Liver (tissue), 9 donors: ENCODE data around the gene PKIG. TPM values are rescaled to one million over a fixed set of nuclear protein-coding genes. Genes with fewer than 3 reads are reported as not detected.
A peak's percentile ranks its signal among the peaks of the same experiment; 100 is the strongest.

Experiments used
- DNase-seq: peaks from one replicate; pipeline ENCODE4 v3.0.0-alpha.2; 2017; ENCODE audit warnings: low spot score
- H3K27ac ChIP-seq, 2 donors: one replicate each; pipeline ENCODE4 v1.7.0; 2013; ENCODE audit warnings: inconsistent platforms in 2 of 2, low read length in 2 of 2, control low read depth in 1 of 2, low read depth in 1 of 2, mild to moderate bottlenecking in 1 of 2
- H3K27me3 ChIP-seq, 4 donors: one replicate each; pipeline versions ENCODE4 v1.6.1 to v1.7.0; 2013; ENCODE audit warnings: low read length in 3 of 4, inconsistent platforms in 1 of 4, mild to moderate bottlenecking in 1 of 4, moderate library complexity in 1 of 4; ENCODE audit not compliant: control insufficient read depth in 4 of 4, insufficient read depth in 4 of 4
- H3K36me3 ChIP-seq, 4 donors: one replicate each; pipeline versions ENCODE4 v1.6.1 to v1.7.0; 2013; ENCODE audit warnings: low read length in 3 of 4, mild to moderate bottlenecking in 3 of 4, low read depth in 1 of 4, moderate library complexity in 1 of 4; ENCODE audit not compliant: control insufficient read depth in 4 of 4, insufficient read depth in 3 of 4
- H3K4me1 ChIP-seq, 4 donors: one replicate each; pipeline versions ENCODE4 v1.6.1 to v1.7.0; 2013; ENCODE audit warnings: low read length in 3 of 4, mild to moderate bottlenecking in 3 of 4, moderate library complexity in 1 of 4; ENCODE audit not compliant: control insufficient read depth in 4 of 4, insufficient read depth in 4 of 4
- H3K4me3 ChIP-seq, 3 donors: one replicate each; pipeline versions ENCODE4 v1.6.1 to v1.7.0; 2013; ENCODE audit warnings: low read length in 3 of 3, control low read depth in 1 of 3, low read depth in 1 of 3, mild to moderate bottlenecking in 1 of 3
- H3K9ac ChIP-seq, 2 donors: one replicate each; pipeline ENCODE4 v1.7.0; 2013; ENCODE audit warnings: low read length in 2 of 2, mild to moderate bottlenecking in 2 of 2, moderate library complexity in 2 of 2, control low read depth in 1 of 2, low read depth in 1 of 2
- H3K9me3 ChIP-seq, 4 donors: one replicate each; pipeline versions ENCODE4 v1.6.1 to v1.7.0; 2013; ENCODE audit warnings: low read length in 3 of 4; ENCODE audit not compliant: control insufficient read depth in 4 of 4
- EGR1 ChIP-seq, 2 donors: IDR thresholded peaks; 2 replicates each; pipeline ENCODE4 v1.6.1; 2016 to 2018; ENCODE audit warnings: antibody characterized with exemption in 2 of 2, low read depth in 2 of 2
- FOXA1 ChIP-seq: IDR thresholded peaks from 2 replicates; pipeline ENCODE4 v1.6.1; 2016; ENCODE audit warnings: antibody characterized with exemption
- FOXA2 ChIP-seq: IDR thresholded peaks from 2 replicates; pipeline ENCODE4 v1.6.1; 2016; ENCODE audit warnings: antibody characterized with exemption
- GABPA ChIP-seq, 2 donors: IDR thresholded peaks in 1 of 2; conservative IDR thresholded peaks in 1 of 2; 2 replicates each; pipeline ENCODE4 v1.6.1; 2016; ENCODE audit warnings: antibody characterized with exemption in 2 of 2, mild to moderate bottlenecking in 1 of 2, moderate library complexity in 1 of 2
- HNF4A ChIP-seq, 2 donors: conservative IDR thresholded peaks; 2 replicates each; pipeline ENCODE4 v1.6.1; 2016; ENCODE audit warnings: antibody characterized with exemption in 2 of 2, mild to moderate bottlenecking in 2 of 2
- HNF4G ChIP-seq: IDR thresholded peaks from 2 replicates; pipeline ENCODE4 v1.6.1; 2016; ENCODE audit warnings: antibody characterized with exemption
- JUND ChIP-seq, 2 donors: IDR thresholded peaks; 2 replicates each; pipeline ENCODE4 v1.6.1; 2016; ENCODE audit warnings: antibody characterized with exemption in 2 of 2
- NR2F2 ChIP-seq: IDR thresholded peaks from 2 replicates; pipeline ENCODE4 v1.6.1; 2016; ENCODE audit warnings: antibody characterized with exemption
- RAD21 ChIP-seq, 2 donors: IDR thresholded peaks; 2 replicates each; pipeline ENCODE4 v1.6.1; 2016; ENCODE audit warnings: antibody characterized with exemption in 2 of 2, mild to moderate bottlenecking in 2 of 2
- RXRA ChIP-seq, 2 donors: IDR thresholded peaks; 2 replicates each; pipeline ENCODE4 v1.6.1; 2017 to 2018; ENCODE audit warnings: antibody characterized with exemption in 2 of 2, mild to moderate bottlenecking in 1 of 2
- SP1 ChIP-seq: IDR thresholded peaks from 2 replicates; pipeline ENCODE4 v1.6.1; 2018; ENCODE audit warnings: antibody characterized with exemption, mild to moderate bottlenecking
- TAF1 ChIP-seq: conservative IDR thresholded peaks from 2 replicates; pipeline ENCODE4 v1.6.1; 2016; ENCODE audit warnings: antibody characterized with exemption, mild to moderate bottlenecking
- YY1 ChIP-seq: IDR thresholded peaks from 2 replicates; pipeline ENCODE4 v1.6.1; 2016; ENCODE audit warnings: antibody characterized with exemption, mild to moderate bottlenecking
- WGBS: extraction: QIAGEN DNeasy Blood & Tissue Kit; methylation state at CpG from one replicate; pipeline ENCODE4 v1.1.7; 2013; 5-methylcytosine and 5-hydroxymethylcytosine counted together
- polyA plus RNA-seq, 2 donors: library from polyadenylated mRNA; stranded (reverse) in 1 of 2; unstranded in 1 of 2; fragments of 200-250 nt in 1 of 2; fragments of >200 nt in 1 of 2; fragmentation: Nextera tagmentation in 1 of 2; extraction: Ambion mirVana in 1 of 2; gene quantifications; one replicate each; pipeline versions ENCODE4 v1.2.1 to v1.2.3, GENCODE V29; 2013 to 2015
- total RNA-seq, 2 donors: library from RNA; depleted of rRNA; stranded (reverse); fragments of >200 nt; gene quantifications; one replicate each; pipeline ENCODE4 v1.2.3, GENCODE V29; 2014
- TF ChIP-seq, protein P1 (sequence below): IDR thresholded peaks from 2 replicates; pipeline ENCODE4 v1.6.1; 2016; ENCODE audit warnings: antibody characterized with exemption
- TF ChIP-seq, protein P2 (sequence below): IDR thresholded peaks from 2 replicates; pipeline ENCODE4 v1.6.1; 2016; ENCODE audit warnings: antibody characterized with exemption, mild to moderate bottlenecking
- TF ChIP-seq, protein P3 (sequence below): IDR thresholded peaks from 2 replicates; pipeline ENCODE4 v1.6.1; 2016; ENCODE audit warnings: antibody characterized with exemption
- TF ChIP-seq, protein P4 (sequence below): fragments of 150-350 bp; IDR thresholded peaks from 2 replicates; pipeline ENCODE4 v1.5.1; 2017; ENCODE audit warnings: improper control_type of control experiment, low read depth, low read length; ENCODE audit not compliant: missing input control
- TF ChIP-seq, protein P5 (sequence below): IDR thresholded peaks from 2 replicates; pipeline ENCODE4 v1.6.1; 2016; ENCODE audit warnings: antibody characterized with exemption
- donor health status: healthy.
- donor health status: healthy.
- donor health status: healthy.
- donor health status: healthy.
- donor health status: healthy.

The PKIG gene
- total and polyA plus RNA-seq, 4 donors: 10.6 to 24.3 (median 23.4) TPM

DNA sequence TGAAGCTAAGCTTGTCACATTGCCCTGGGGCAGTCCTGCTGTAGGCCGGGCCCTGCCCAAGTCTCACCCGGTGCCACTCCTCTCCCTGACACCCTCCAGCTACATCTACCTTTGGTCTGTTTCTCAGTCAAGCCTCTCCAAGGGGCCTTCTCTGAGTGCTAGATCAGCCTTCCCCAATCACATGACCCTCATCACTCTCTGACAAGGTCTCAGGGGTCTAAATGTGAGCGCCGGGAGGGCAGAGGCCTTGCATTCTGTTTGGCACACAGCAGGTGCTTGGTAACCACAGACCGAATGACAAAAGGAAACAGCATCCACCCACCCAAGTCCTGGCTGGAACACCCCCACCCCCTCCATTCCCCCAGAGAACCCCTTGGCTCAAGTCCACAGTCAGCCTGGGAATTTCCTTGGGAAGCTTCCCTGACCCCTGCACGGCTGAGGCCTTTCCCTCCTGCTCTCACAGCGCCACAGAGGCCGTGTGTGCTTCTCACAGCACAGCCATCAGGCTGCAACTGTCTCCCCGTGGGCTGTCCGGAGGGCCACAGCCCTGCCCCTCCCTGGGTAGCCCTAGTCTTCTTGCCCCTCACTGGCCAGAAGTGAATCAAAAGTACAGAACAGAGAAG, 32.9 kb downstream of the PKIG start:
- Histone ChIP-seq H3K9ac (no peak overlapping the region), H3K36me3 (peaks cover 3 to 31% (median 7%) of the 10 kb centered on the region in 4 donors), H3K27ac (no peak overlapping the region), H3K9me3 (no peaks in the 10 kb centered on the region), H3K4me3 (no peak overlapping the region), H3K27me3 (no peaks in the 10 kb centered on the region), H3K4me1 (peaks cover 0 to 11% (median 9%) of the 10 kb centered on the region in 4 donors)
- no peak for TF ChIP-seq TAF1
- peak; percentile 67 for TF ChIP-seq NR2F2
- DNase-seq: no peak
- 76% methylated on average over 10 of the region's 10 CpGs for WGBS

DNA sequence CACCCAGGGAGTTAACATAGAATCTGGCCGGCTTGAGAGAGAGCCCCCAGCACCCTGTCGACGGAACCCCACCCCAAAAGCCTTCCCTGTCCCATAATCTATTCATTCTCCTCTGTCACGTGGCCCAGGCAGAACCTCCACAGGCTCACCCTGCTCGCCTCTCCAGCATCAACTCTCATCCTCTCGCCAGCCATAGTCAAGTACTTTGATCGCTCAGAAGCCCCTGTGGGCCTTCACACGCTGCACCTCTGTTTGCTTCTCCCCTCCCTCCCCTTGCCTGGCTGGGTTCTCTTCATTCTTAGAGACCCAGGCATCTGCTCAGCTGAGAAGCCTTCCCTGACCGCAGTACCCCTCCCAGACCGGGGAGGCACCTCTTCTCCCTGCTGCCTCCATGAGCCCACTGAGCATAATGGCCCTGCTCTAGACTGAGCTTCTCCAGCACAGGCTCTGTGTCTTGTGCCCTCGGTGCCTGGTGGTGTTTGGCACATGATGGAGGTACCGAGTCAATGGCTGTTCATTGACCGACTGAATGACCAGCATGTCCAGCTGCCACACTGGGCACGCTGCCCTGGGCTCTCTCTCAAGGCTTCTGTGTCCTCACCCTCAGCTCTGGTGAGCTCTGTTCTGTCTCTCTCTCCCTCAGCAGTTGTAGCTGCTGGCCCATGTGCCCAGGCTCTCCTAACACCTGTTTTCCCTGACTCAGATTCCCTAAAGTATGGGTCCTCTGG, 33.7 kb downstream of the PKIG start:
- Histone ChIP-seq H3K4me1 (peaks cover 0 to 3% (median 2%) of the 10 kb centered on the region in 4 donors), H3K9ac (no peak overlapping the region), H3K27ac (no peak overlapping the region)

More for the DNA sequence above, 33.7 kb downstream of the PKIG start:
- no peaks in the 10 kb centered on the region for H3K27me3 ChIP-seq
- no peaks in the 10 kb centered on the region for H3K9me3 ChIP-seq
- H3K36me3 ChIP-seq: peaks cover 3 to 31% (median 7%) of the 10 kb centered on the region in 4 donors
- H3K4me3 ChIP-seq: no peak overlapping the region
- 92% methylated on average over 14 of the region's 14 CpGs for WGBS
- no peak for TF ChIP-seq TAF1
- no peak for TF ChIP-seq HNF4G
- no peak for TF ChIP-seq YY1
- TF ChIP-seq RXRA (IDR thresholded peaks at IDR 0.05): no peak
- TF ChIP-seq NR2F2: no peak
- TF ChIP-seq, protein P1, sequence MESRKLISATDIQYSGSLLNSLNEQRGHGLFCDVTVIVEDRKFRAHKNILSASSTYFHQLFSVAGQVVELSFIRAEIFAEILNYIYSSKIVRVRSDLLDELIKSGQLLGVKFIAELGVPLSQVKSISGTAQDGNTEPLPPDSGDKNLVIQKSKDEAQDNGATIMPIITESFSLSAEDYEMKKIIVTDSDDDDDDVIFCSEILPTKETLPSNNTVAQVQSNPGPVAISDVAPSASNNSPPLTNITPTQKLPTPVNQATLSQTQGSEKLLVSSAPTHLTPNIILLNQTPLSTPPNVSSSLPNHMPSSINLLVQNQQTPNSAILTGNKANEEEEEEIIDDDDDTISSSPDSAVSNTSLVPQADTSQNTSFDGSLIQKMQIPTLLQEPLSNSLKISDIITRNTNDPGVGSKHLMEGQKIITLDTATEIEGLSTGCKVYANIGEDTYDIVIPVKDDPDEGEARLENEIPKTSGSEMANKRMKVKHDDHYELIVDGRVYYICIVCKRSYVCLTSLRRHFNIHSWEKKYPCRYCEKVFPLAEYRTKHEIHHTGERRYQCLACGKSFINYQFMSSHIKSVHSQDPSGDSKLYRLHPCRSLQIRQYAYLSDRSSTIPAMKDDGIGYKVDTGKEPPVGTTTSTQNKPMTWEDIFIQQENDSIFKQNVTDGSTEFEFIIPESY: no peak
- no peak for TF ChIP-seq SP1
- no peak for TF ChIP-seq RAD21 (IDR thresholded peaks at IDR 0.05)
- no peak for TF ChIP-seq JUND (IDR thresholded peaks at IDR 0.05)
- TF ChIP-seq EGR1 (IDR thresholded peaks at IDR 0.05; ENCODE audit: low read depth in 2 of 2): no peak
- TF ChIP-seq, protein P2, sequence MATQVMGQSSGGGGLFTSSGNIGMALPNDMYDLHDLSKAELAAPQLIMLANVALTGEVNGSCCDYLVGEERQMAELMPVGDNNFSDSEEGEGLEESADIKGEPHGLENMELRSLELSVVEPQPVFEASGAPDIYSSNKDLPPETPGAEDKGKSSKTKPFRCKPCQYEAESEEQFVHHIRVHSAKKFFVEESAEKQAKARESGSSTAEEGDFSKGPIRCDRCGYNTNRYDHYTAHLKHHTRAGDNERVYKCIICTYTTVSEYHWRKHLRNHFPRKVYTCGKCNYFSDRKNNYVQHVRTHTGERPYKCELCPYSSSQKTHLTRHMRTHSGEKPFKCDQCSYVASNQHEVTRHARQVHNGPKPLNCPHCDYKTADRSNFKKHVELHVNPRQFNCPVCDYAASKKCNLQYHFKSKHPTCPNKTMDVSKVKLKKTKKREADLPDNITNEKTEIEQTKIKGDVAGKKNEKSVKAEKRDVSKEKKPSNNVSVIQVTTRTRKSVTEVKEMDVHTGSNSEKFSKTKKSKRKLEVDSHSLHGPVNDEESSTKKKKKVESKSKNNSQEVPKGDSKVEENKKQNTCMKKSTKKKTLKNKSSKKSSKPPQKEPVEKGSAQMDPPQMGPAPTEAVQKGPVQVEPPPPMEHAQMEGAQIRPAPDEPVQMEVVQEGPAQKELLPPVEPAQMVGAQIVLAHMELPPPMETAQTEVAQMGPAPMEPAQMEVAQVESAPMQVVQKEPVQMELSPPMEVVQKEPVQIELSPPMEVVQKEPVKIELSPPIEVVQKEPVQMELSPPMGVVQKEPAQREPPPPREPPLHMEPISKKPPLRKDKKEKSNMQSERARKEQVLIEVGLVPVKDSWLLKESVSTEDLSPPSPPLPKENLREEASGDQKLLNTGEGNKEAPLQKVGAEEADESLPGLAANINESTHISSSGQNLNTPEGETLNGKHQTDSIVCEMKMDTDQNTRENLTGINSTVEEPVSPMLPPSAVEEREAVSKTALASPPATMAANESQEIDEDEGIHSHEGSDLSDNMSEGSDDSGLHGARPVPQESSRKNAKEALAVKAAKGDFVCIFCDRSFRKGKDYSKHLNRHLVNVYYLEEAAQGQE: no peak
- TF ChIP-seq, protein P3, sequence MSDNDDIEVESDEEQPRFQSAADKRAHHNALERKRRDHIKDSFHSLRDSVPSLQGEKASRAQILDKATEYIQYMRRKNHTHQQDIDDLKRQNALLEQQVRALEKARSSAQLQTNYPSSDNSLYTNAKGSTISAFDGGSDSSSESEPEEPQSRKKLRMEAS: no peak
- no peak for TF ChIP-seq FOXA1
- TF ChIP-seq, protein P4, sequence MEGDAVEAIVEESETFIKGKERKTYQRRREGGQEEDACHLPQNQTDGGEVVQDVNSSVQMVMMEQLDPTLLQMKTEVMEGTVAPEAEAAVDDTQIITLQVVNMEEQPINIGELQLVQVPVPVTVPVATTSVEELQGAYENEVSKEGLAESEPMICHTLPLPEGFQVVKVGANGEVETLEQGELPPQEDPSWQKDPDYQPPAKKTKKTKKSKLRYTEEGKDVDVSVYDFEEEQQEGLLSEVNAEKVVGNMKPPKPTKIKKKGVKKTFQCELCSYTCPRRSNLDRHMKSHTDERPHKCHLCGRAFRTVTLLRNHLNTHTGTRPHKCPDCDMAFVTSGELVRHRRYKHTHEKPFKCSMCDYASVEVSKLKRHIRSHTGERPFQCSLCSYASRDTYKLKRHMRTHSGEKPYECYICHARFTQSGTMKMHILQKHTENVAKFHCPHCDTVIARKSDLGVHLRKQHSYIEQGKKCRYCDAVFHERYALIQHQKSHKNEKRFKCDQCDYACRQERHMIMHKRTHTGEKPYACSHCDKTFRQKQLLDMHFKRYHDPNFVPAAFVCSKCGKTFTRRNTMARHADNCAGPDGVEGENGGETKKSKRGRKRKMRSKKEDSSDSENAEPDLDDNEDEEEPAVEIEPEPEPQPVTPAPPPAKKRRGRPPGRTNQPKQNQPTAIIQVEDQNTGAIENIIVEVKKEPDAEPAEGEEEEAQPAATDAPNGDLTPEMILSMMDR: no peak
- TF ChIP-seq FOXA2: no peak
- no peak for TF ChIP-seq GABPA (IDR thresholded peaks at IDR 0.05 in 1 of 2, conservative IDR thresholded peaks at IDR 0.05 in 1 of 2)
- TF ChIP-seq, protein P5, sequence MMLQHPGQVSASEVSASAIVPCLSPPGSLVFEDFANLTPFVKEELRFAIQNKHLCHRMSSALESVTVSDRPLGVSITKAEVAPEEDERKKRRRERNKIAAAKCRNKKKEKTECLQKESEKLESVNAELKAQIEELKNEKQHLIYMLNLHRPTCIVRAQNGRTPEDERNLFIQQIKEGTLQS: no peak
- TF ChIP-seq HNF4A (conservative IDR thresholded peaks at IDR 0.05): no peak
- DNase-seq: no peak
